PFSK-1 (cell line): ENCODE results near the gene C4orf54.

Experiments
- FOXP2 ChIP-seq: optimal IDR thresholded peaks from 2 replicates; pipeline ENCODE3; 2011; ENCODE audit warnings: borderline replicate concordance, control low read depth, inconsistent platforms; ENCODE audit not compliant: insufficient read depth; ENCODE audit errors: extremely low read length, extremely low read depth
- POLR2AphosphoS5 ChIP-seq: IDR thresholded peaks from 2 replicates; pipeline ENCODE4 v1.6.1; 2012; ENCODE audit warnings: low read depth, mild to moderate bottlenecking, control low read depth, low read length, moderate library complexity
- REST ChIP-seq, 2 experiments: IDR thresholded peaks; 2 replicates each; pipeline versions ENCODE4 v1.6.1 to v1.8.0; 2011 to 2012; ENCODE audit warnings: low read depth in 2 of 2, low read length in 2 of 2, control low read depth in 1 of 2, inconsistent platforms in 1 of 2, mild to moderate bottlenecking in 1 of 2, moderate library complexity in 1 of 2; ENCODE audit not compliant: insufficient read depth in 1 of 2
- SIN3A ChIP-seq: IDR thresholded peaks from 2 replicates; pipeline ENCODE4 v1.6.1; 2012; ENCODE audit warnings: mild to moderate bottlenecking, low read length, moderate library complexity, borderline replicate concordance; ENCODE audit not compliant: insufficient read depth
- TAF1 ChIP-seq: IDR thresholded peaks from 2 replicates; pipeline ENCODE4 v1.6.1; 2012; ENCODE audit warnings: low read length, control low read depth, borderline replicate concordance; ENCODE audit not compliant: insufficient read depth

C4orf54 gene

GRCh38 chr4:99637174-99637573 lies 20.5 kb downstream of the C4orf54 start:
- TF ChIP-seq POLR2AphosphoS5 (no peak), SIN3A (no peak), REST (IDR thresholded peaks at IDR 0.05; ENCODE audit: insufficient read depth in 1 of 2, low read depth in 2 of 2, low read length in 2 of 2) (no peak), FOXP2 (no peak), TAF1 (no peak)

GRCh38 chr4:99636422-99636821 lies 21.2 kb downstream of the C4orf54 start:
- TF ChIP-seq FOXP2 (no peak), POLR2AphosphoS5 (no peak), TAF1 (no peak), SIN3A (no peak), REST (IDR thresholded peaks at IDR 0.05; ENCODE audit: insufficient read depth in 1 of 2, low read depth in 2 of 2, low read length in 2 of 2) (no peak)

- TF ChIP-seq FOXP2 (no peak), SIN3A (no peak), REST (IDR thresholded peaks at IDR 0.05; ENCODE audit: insufficient read depth in 1 of 2, low read depth in 2 of 2, low read length in 2 of 2) (no peak), POLR2AphosphoS5 (no peak)
Measured at GRCh38 chr4:99635601-99636000, 22.0 kb downstream of the C4orf54 start.

GRCh38 chr4:99634742-99635360 lies 22.8 kb downstream of the C4orf54 start:
- TF ChIP-seq TAF1 (no peak), POLR2AphosphoS5 (no peak), REST (IDR thresholded peaks at IDR 0.05; ENCODE audit: insufficient read depth in 1 of 2, low read depth in 2 of 2, low read length in 2 of 2) (no peak), SIN3A (no peak), FOXP2 (no peak)

GRCh38 chr4:99633772-99634171 lies 23.9 kb downstream of the C4orf54 start:
- TF ChIP-seq TAF1 (no peak), REST (IDR thresholded peaks at IDR 0.05; ENCODE audit: insufficient read depth in 1 of 2, low read depth in 2 of 2, low read length in 2 of 2) (no peak), FOXP2 (no peak), SIN3A (no peak), POLR2AphosphoS5 (no peak)
